Sigmoid colon (tissue), 3 donors: ENCODE results near the gene ALKBH1.

Source experiments
- CTCF ChIP-seq, 4 experiments: fragments of 450-650 bp in 3 of 4; fragments of 200-600 bp in 1 of 4; IDR thresholded peaks; one replicate each; pipeline ENCODE4 v1.5.1; 2016 to 2019; ENCODE audit warnings: antibody characterized with exemption in 4 of 4, mild to moderate bottlenecking in 3 of 4, moderate library complexity in 2 of 4
- POLR2A ChIP-seq, 2 donors: fragments of 450-650 bp; IDR thresholded peaks; one replicate each; pipeline ENCODE4 v1.6.1; 2016; ENCODE audit warnings: antibody characterized with exemption in 2 of 2, mild to moderate bottlenecking in 2 of 2, moderate library complexity in 2 of 2

- no peak for TF ChIP-seq CTCF (IDR thresholded peaks at IDR 0.05)
- no peak for TF ChIP-seq POLR2A (IDR thresholded peaks at IDR 0.05)
Observed at GRCh38 chr14:77721437-77721836, 13.6 kb upstream of the ALKBH1 start.
